VCaP (cell line): ENCODE results near the gene SNIP1.
A peak's percentile ranks its signal among the peaks of the same experiment; 100 is the strongest.
"Not testable (repeated sequence)": the region's sequence is repeated elsewhere in the genome, so short reads cannot be mapped to it uniquely, and the experiment has no call there.

ENCODE experiments used
- H3K27ac ChIP-seq: fragments of 450-650 bp; 2 replicates; pipeline ENCODE4 v1.5.1; 2017
- TF ChIP-seq, protein P1 (sequence below): fragments of 450-650 bp; conservative IDR thresholded peaks from 2 replicates; pipeline ENCODE4 v1.5.1; 2017; ENCODE audit warnings: mild to moderate bottlenecking, moderate library complexity

Gene SNIP1

DNA sequence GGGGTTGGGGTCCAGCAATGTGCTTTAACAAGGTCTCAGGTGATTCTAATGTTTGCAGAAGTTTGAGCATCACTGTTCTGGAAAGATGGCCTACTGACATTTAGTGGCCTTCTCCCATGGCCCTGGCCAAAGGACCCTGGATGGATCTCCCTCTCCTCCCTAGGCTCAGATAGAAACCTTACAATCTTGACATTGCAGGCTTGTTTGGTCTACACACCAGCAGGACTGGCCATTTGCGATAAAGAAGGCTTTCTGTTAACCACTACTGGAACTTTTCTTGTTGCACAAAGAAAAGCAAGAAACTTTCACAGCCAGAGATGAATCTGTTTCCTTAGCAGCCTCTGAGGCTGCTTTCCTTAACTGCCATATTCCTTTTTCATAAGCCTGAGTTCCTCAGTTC is 8.9 kb upstream of the SNIP1 start:
- TF ChIP-seq, protein P1, sequence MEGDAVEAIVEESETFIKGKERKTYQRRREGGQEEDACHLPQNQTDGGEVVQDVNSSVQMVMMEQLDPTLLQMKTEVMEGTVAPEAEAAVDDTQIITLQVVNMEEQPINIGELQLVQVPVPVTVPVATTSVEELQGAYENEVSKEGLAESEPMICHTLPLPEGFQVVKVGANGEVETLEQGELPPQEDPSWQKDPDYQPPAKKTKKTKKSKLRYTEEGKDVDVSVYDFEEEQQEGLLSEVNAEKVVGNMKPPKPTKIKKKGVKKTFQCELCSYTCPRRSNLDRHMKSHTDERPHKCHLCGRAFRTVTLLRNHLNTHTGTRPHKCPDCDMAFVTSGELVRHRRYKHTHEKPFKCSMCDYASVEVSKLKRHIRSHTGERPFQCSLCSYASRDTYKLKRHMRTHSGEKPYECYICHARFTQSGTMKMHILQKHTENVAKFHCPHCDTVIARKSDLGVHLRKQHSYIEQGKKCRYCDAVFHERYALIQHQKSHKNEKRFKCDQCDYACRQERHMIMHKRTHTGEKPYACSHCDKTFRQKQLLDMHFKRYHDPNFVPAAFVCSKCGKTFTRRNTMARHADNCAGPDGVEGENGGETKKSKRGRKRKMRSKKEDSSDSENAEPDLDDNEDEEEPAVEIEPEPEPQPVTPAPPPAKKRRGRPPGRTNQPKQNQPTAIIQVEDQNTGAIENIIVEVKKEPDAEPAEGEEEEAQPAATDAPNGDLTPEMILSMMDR = no peak
- peak overlapping the region; percentile 55 for H3K27ac ChIP-seq

DNA sequence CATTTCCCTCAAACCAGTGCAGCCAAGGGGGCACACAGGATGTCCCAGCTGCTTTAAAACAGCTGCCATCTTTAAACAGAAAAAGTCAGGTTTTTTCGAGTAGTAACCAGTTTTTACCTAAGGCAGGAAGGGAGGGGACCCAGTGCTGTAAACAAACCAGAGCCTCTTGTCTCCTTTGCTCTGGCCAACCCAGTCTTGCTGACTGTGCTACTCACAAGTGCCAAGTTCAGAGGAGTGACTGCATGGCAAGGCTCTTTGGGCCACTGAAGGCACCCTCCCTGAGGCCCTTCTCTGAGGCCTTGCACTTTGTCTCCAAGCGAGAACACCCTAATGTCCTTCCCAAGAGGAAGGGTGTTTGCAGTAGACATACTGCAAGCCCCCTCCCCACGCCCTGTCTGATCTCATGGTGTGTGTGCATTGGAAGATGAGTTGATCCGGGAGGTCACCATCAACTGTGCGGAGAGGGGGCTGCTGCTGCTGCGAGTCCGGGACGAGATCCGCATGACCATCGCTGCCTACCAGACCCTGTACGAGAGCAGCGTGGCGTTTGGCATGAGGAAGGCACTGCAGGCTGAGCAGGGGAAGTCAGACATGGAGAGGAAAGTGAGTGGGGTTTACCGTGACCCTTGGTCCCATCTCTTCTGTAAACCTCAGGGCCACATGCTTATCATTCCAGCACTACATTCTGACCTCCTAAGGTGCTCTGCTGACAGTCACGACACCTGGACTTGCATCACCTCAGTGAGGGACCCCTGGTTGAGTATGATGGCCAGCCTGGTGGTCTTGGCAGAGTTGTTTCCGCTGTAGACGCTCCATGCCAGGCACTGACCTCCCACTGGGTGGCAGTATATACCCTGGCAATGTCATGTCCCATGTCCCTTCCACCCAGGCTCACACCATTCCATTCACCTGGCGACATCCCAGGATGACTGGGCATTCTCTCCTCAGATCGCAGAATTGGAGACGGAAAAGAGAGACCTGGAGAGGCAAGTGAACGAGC is 7.3 kb upstream of the SNIP1 start:
- TF ChIP-seq, protein P1 = peak; percentile 64
- no peak overlapping the region for H3K27ac ChIP-seq

DNA sequence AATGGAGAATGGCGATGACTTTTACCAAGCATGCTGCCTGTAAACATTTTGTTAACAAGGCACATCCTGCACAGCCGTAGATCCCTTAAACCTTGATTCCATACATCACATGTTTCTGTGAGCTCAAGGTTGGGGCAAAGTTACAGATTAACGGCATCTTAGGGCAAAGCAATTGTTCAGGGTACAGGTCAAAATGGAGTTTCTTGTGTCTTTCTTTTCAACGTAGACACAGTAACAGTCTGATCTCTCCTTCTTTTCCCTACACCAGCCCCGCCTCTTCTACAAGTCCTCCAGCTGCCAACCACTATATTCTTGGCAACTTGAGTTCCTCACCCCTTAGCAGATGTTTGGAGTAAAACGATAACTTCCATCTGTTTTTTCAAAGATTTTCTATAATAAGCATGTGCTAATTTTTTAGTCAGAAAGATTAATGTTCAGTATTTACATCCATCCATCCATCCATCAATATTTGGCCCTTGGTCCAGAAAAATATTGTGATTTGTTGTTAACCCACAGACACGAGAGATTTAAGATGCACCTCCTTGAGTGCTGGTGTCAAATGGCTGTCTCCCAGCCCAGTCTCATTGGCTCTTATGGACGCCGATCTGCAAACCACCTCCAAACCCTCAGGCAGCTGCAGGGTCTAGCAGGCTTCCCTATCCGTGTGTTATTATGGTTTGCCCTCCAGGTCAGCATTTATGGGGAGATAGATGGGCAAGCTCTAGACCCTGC is 6.5 kb upstream of the SNIP1 start:
- no peak overlapping the region for H3K27ac ChIP-seq
- TF ChIP-seq, protein P1 = no peak

DNA sequence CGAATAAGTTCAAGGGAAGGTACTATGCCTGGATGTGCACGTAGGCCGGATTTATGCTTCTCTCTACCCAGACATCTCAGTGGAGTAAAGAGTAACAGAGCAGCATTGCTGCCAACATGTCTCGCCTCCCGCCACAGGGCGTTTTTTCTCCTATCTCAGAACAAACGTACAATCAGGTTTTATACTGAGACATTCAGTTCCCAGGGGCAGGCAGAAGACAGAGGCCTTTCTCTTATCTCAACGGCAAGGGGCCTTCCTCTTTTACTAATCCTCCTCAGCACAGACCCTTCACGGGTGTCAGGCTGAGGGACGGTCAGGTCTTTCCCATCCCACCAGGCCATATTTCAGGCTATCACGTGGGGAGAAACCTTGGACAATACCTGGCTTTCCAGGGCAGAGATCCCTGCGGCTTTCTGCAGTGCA is 5.9 kb upstream of the SNIP1 start:
- not testable (repeated sequence) for H3K27ac ChIP-seq

DNA sequence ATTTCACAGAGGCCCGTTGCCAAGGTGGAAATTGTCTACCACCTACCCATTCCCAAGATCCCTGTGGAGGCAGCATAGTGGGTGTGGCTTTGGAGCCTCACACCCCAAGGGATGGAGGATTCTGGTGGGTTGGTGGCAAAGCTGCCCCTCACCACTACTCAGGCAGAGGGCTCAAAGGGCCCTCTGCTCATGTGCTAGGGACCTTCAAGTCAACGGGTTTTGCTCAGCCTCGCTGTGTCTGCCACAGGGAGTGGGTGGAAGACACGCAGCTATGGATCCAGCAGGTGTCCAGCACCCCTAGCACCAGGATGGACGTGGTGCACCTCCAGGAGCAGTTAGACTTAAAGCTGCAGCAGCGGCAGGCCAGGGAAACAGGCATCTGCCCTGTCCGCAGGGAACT is 5.0 kb upstream of the SNIP1 start:
- TF ChIP-seq, protein P1 = no peak
- no peak overlapping the region for H3K27ac ChIP-seq

DNA sequence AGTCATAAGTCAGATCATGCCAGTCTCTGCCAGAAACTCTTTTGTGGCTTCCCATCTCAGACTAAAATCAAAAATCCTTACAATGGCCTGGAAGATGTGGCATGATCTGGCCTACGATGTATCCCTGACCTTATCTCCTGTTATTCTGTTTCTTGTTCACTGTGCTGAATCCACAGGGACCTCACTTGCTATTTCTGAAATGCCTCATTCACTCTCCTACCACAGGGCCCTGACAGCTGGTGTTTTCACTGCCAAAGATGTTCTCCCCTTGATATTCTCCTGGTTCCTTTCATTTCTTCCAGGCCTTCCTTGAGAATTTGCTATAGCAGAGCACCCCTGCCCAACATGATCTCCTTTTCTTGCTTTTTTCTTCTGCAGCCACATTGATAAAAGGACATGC is 4.3 kb upstream of the SNIP1 start:
- TF ChIP-seq, protein P1 = no peak
- no peak overlapping the region for H3K27ac ChIP-seq

DNA sequence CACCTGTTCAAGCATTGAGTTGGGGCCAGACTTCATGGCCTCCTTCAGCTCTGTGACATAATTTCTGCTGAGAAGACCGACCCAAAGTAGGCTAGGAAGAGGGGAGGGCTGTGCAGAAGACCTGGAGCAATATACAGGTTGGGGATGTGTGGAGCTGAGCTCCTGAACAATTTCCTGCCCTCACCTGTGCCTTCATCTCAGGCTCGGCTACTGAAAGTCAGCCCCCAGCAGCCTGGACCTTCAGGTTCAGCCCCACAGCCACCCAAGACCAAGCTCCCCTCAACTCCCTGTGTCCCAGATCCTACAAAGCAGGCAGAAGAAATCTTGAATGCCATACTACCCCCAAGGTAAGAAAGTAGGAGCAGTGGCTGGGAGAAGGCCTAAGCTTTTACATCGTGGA is 3.3 kb upstream of the SNIP1 start:
- no peak overlapping the region; the same call in 1 of the 2 replicates for H3K27ac ChIP-seq
- TF ChIP-seq, protein P1 = no peak
